Measurements from ENCODE around the gene LILRA6. TPM values are rescaled to one million over a fixed set of nuclear protein-coding genes. Genes with fewer than 3 reads are reported as not detected.

Gene LILRA6
- total RNA-seq, 1 experiment from 2014 or later = not detected

GRCh38 chr19:54207983-54208783, 34.4 kb downstream of the LILRA6 start:
- Histone ChIP-seq H3K9me2 (ENCODE audit: insufficient read depth) (no peaks in the 10 kb centered on the region), H3K4me3 (replicated peaks in 1 of 2; ENCODE audit: low read depth in 1 of 2, low read length in 2 of 2) (no peak overlapping the region), H3K36me3 (ENCODE audit: control insufficient read depth in 1 of 2, insufficient read depth in 2 of 2, low read length in 2 of 2) (peaks cover 37 to 50% of the 10 kb centered on the region in 2 experiments), H3K79me2 (ENCODE audit: insufficient read depth, low read length) (peaks cover 49% of the 10 kb centered on the region), H4K20me1 (ENCODE audit: insufficient read depth) (peaks cover 55% of the 10 kb centered on the region; the same call in 1 of the 2 replicates), H3K9ac (ENCODE audit: low read length) (peak overlapping the region; percentile 1; the same call in 1 of the 2 replicates), H3K9me3 (ENCODE audit: control insufficient read depth in 1 of 2, insufficient read depth in 1 of 2, low read depth in 1 of 2, low read length in 2 of 2) (no peaks in the 10 kb centered on the region), H3K4me1 (ENCODE audit: control insufficient read depth in 1 of 2, insufficient read depth in 2 of 2, low read length in 2 of 2) (peaks cover 9 to 47% of the 10 kb centered on the region in 2 experiments), H2AFZ (ENCODE audit: low read depth, low read length, poor library complexity, severe bottlenecking) (no peak overlapping the region), H3K4me2 (ENCODE audit: low read length) (no peak overlapping the region), H3K27ac (ENCODE audit: low read depth, low read length) (peak overlapping the region; percentile 18; the same call in 1 of the 2 replicates), H3K27me3 (ENCODE audit: insufficient read depth, low read length) (no peaks in the 10 kb centered on the region)
- intact Hi-C loops (cut with micrococcal nuclease) = no loop called here
- RAD21 ChIA-PET (ENCODE audit: low non-redundant PET in 1 of 2, low total read pairs in 2 of 2, uncharacterized antibody in 2 of 2, unreplicated experiment in 2 of 2) = no interaction called here
- CTCF ChIA-PET = no interaction called here
- TF ChIP-seq, protein P1, sequence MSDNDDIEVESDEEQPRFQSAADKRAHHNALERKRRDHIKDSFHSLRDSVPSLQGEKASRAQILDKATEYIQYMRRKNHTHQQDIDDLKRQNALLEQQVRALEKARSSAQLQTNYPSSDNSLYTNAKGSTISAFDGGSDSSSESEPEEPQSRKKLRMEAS (IDR thresholded peaks at IDR 0.05) = no peak; the same call in 1 of the 2 replicates
- TF ChIP-seq JUND (IDR thresholded peaks at IDR 0.05) = peak; percentile 30; the same call in 1 of the 2 replicates
- TF ChIP-seq SIN3A (IDR thresholded peaks at IDR 0.05; ENCODE audit: low read depth) = peak; percentile 59
- TF ChIP-seq POLR2A (IDR thresholded peaks at IDR 0.05; ENCODE audit: borderline replicate concordance, extremely low read depth, insufficient read depth, insufficient read length) = peak; percentile 17
- no peak for DNase-seq (ENCODE audit: low read depth, low spot score)
- BruUV-seq (replicated peaks) = no TSS peak
- POLR2A ChIA-PET = interaction anchor here (1.0 kb wide), 1 partner anchor 17 kb away, joined by 3 read pairs; the partner anchor contains the start of gene TSEN34
- ATAC-seq = peak; percentile 37

- CTCF ChIA-PET = no interaction called here
- TF ChIP-seq SIN3A (IDR thresholded peaks at IDR 0.05; ENCODE audit: low read depth) (no peak), ZFX (IDR thresholded peaks at IDR 0.05) (no peak), ZNF274 (IDR thresholded peaks at IDR 0.05; ENCODE audit: low read depth, low read length) (no peak), EZH2 (IDR thresholded peaks at IDR 0.05) (no peak), ATF3 (IDR thresholded peaks at IDR 0.05) (no peak)
- TF ChIP-seq, protein P2, sequence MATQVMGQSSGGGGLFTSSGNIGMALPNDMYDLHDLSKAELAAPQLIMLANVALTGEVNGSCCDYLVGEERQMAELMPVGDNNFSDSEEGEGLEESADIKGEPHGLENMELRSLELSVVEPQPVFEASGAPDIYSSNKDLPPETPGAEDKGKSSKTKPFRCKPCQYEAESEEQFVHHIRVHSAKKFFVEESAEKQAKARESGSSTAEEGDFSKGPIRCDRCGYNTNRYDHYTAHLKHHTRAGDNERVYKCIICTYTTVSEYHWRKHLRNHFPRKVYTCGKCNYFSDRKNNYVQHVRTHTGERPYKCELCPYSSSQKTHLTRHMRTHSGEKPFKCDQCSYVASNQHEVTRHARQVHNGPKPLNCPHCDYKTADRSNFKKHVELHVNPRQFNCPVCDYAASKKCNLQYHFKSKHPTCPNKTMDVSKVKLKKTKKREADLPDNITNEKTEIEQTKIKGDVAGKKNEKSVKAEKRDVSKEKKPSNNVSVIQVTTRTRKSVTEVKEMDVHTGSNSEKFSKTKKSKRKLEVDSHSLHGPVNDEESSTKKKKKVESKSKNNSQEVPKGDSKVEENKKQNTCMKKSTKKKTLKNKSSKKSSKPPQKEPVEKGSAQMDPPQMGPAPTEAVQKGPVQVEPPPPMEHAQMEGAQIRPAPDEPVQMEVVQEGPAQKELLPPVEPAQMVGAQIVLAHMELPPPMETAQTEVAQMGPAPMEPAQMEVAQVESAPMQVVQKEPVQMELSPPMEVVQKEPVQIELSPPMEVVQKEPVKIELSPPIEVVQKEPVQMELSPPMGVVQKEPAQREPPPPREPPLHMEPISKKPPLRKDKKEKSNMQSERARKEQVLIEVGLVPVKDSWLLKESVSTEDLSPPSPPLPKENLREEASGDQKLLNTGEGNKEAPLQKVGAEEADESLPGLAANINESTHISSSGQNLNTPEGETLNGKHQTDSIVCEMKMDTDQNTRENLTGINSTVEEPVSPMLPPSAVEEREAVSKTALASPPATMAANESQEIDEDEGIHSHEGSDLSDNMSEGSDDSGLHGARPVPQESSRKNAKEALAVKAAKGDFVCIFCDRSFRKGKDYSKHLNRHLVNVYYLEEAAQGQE (IDR thresholded peaks at IDR 0.05; ENCODE audit: low read depth) = no peak
- TF ChIP-seq, protein P3, sequence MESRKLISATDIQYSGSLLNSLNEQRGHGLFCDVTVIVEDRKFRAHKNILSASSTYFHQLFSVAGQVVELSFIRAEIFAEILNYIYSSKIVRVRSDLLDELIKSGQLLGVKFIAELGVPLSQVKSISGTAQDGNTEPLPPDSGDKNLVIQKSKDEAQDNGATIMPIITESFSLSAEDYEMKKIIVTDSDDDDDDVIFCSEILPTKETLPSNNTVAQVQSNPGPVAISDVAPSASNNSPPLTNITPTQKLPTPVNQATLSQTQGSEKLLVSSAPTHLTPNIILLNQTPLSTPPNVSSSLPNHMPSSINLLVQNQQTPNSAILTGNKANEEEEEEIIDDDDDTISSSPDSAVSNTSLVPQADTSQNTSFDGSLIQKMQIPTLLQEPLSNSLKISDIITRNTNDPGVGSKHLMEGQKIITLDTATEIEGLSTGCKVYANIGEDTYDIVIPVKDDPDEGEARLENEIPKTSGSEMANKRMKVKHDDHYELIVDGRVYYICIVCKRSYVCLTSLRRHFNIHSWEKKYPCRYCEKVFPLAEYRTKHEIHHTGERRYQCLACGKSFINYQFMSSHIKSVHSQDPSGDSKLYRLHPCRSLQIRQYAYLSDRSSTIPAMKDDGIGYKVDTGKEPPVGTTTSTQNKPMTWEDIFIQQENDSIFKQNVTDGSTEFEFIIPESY (IDR thresholded peaks at IDR 0.05; ENCODE audit: extremely low read depth, insufficient replicate concordance, low read length) = no peak
Measured at GRCh38 chr19:54207676-54207982, 35.0 kb downstream of the LILRA6 start.

More at GRCh38 chr19:54207676-54207982, 35.0 kb downstream of the LILRA6 start:
- peaks cover 43 to 56% of the 10 kb centered on the region in 2 experiments for H3K36me3 ChIP-seq (ENCODE audit: control insufficient read depth in 1 of 2, insufficient read depth in 2 of 2, low read length in 2 of 2)
- H3K4me1 ChIP-seq (ENCODE audit: control insufficient read depth in 1 of 2, insufficient read depth in 2 of 2, low read length in 2 of 2) = peaks cover 13 to 52% of the 10 kb centered on the region in 2 experiments
- no peaks in the 10 kb centered on the region for H3K9me3 ChIP-seq (ENCODE audit: control insufficient read depth in 1 of 2, insufficient read depth in 1 of 2, low read depth in 1 of 2, low read length in 2 of 2)
- H3K9ac ChIP-seq (ENCODE audit: low read length) = peak overlapping the region; percentile 1; the same call in 1 of the 2 replicates
- H3K27me3 ChIP-seq (ENCODE audit: insufficient read depth, low read length) = no peaks in the 10 kb centered on the region
- 0 out of 2 replicates have a peak overlapping the region, but pooled peaks have one; percentile 18 for H3K27ac ChIP-seq (ENCODE audit: low read depth, low read length)
- intact Hi-C loops (cut with micrococcal nuclease) = no loop called here
- peaks cover 54% of the 10 kb centered on the region for H3K79me2 ChIP-seq (ENCODE audit: insufficient read depth, low read length)
- ChIA-PET POLR2A (interaction anchor here (1.0 kb wide), 1 partner anchor 17 kb away, joined by 3 read pairs; the partner anchor contains the start of gene TSEN34), RAD21 (ENCODE audit: low non-redundant PET in 1 of 2, low total read pairs in 2 of 2, uncharacterized antibody in 2 of 2, unreplicated experiment in 2 of 2) (no interaction called here)
- no TSS peak for BruUV-seq (replicated peaks)
- H3K4me2 ChIP-seq (ENCODE audit: low read length) = no peak overlapping the region
- no peaks in the 10 kb centered on the region for H3K9me2 ChIP-seq (ENCODE audit: insufficient read depth)
- ATAC-seq = no peak
- no peak overlapping the region for H3K4me3 ChIP-seq (replicated peaks in 1 of 2; ENCODE audit: low read depth in 1 of 2, low read length in 2 of 2)
- peaks cover 61% of the 10 kb centered on the region; the same call in 1 of the 2 replicates for H4K20me1 ChIP-seq (ENCODE audit: insufficient read depth)
- H2AFZ ChIP-seq (ENCODE audit: low read depth, low read length, poor library complexity, severe bottlenecking) = no peak overlapping the region
- no peak for DNase-seq (ENCODE audit: low read depth, low spot score)

Data from HCT116 (cell line).